NCI-H526 treated with DMSO at 0.1 percent for 48 hours (cell line): Measurements from ENCODE around the gene SLC7A6OS.

ENCODE experiments used
- DNase-seq: peaks from one replicate; lab custom pipeline; 2025; lab: John Stamatoyannopoulos, UW

SLC7A6OS gene

GRCh38 chr16:68344252-68344651, 33.5 kb upstream of the SLC7A6OS start:
- no peak for DNase-seq

GRCh38 chr16:68343137-68343536, 32.4 kb upstream of the SLC7A6OS start:
- no peak for DNase-seq

DNA sequence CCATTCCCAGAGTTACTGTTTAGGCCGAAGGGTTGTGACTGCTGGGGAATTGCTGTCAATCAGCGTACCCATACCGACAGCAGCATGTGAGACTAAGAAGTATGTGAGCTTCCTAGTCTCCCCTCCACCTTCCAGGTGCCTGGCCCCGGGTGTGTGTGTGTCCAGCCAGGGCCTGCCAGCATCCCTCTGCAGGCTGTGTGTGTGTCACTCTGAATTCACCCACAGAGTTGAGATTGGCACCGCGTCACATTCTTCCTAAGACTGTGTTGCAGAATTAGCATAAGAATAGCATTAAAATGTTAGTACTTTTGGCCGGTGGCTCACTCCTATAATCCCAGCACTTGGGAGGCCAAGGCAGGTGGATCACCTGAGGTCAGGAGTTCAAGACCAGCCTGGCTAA, 31.9 kb upstream of the SLC7A6OS start:
- DNase-seq: no peak

GRCh38 chr16:68339214-68339613, 28.5 kb upstream of the SLC7A6OS start:
- no peak for DNase-seq

DNA sequence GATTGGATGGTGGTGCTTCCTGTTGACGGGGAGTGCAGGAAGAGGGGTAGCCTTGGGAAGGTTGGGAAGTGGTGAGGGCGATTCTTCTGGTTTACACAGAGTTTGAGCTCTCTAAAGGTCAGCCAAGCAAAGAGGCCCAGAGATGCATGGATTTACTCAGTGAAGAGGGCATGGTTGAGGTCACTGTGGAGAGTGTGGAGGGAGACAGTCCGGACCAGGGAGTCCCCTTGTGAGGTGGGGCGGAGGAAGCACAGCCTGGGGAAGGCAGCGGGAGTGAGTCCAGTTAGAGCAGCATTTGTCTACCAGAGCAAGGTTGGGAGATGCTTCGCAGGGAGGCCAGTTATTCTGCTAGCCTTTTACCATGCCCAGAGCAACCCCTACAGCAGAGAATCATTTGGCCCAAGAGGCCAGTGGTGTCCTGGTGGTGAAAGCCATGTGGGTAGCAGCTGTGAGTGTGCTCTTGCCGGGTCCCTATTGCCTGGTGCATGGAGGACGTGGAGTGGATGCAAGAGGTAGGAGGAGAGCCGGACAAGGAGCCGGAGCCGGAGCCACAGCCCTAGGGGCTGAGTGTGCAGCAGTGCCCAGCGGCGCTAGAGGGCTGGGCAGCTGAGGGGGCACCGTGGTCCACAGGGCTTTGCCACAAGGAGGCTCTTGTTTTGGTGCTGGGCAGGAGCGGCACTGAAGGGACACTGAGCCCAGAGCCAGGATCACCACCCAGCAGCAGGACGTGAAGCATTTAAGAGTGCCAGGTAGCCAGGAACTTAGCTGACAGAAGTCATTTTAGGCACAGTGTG, 27.8 kb upstream of the SLC7A6OS start:
- no peak for DNase-seq

DNA sequence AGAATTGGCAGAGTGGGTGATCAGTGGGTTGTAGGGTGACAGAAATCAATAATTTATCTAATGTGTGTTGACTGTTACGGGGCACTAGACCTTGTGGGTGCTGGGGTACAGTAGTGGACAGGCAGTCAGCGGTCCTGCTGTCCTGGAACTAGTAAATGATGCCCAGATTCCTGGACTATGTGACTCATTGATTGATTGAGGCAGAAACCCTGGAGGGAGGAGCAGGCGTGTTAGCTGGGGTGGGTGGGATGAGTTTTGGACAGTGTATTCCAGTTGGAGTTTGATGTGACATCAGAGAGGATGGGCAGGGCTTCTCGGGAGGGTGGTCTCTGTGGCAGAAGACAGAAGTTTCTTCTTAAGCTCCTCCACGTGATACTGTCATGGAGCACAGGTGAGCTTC, 24.4 kb upstream of the SLC7A6OS start:
- DNase-seq: no peak

- DNase-seq: no peak
Observed at GRCh38 chr16:68332411-68333121, 21.8 kb upstream of the SLC7A6OS start.

DNA sequence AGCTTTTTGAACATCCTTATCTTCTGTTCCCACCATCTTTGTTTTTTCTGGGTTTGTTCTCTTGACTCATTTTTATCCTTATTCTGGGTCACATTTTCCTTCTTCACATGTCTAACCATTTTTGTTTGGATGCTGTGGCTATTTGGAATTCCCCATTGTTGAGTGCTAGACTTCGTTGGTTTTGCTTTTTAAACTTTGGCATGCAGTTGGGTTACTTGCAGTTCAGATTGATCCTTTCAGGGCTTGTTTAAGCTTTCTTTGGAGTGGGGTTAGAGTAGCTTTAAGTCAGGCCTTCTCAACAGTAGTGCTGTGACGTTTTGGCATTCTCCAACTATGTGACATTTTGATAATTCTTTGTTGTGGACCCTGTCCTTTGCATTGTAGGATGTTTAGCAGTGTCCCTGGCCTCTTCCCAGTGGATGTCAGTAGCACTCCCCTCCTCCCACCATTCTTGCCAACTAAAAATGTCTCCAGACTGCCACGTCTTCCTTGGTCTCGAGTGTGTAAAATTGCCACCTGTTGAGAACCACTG, 21.2 kb upstream of the SLC7A6OS start:
- no peak for DNase-seq

DNA sequence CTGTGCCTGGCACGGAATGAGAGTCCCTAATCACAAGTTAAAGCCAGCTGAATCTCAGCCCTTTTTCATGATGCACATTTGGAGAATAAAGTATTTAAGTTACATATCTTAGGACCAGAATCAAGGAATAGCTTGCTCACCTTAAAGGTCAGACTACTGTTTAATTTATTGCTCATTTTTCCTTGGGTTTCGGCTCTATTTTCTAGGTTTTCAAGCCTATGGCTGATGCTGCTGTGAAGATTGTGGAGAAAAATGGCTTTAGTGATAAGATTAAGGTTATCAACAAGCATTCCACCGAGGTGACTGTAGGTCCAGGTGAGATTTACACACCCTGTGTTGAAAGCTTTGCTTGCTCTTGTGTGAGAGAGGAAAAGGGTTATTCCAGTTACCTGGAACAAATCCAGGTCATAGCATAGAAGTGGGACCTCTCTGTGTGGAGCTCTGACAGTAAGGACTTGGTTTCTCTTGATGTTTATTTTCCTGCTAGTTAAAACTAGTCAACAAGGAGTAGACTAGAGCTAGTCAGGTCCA, 18.2 kb upstream of the SLC7A6OS start:
- no peak for DNase-seq

- DNase-seq: peak; percentile 9
Observed at GRCh38 chr16:68328151-68328859, 17.6 kb upstream of the SLC7A6OS start.

- no peak for DNase-seq
Observed at GRCh38 chr16:68324780-68325357, 14.1 kb upstream of the SLC7A6OS start.

- no peak for DNase-seq
Observed at GRCh38 chr16:68324336-68324735, 13.6 kb upstream of the SLC7A6OS start.

- DNase-seq: no peak
Observed at GRCh38 chr16:68319185-68319908, 8.6 kb upstream of the SLC7A6OS start.

GRCh38 chr16:68313116-68313515, 2.4 kb upstream of the SLC7A6OS start:
- no peak for DNase-seq

- DNase-seq: no peak
Observed at GRCh38 chr16:68310437-68310773, 341 bp downstream of the SLC7A6OS start.

- no peak for DNase-seq
Observed at GRCh38 chr16:68309799-68310198, 947 bp downstream of the SLC7A6OS start.

- DNase-seq: no peak
Observed at GRCh38 chr16:68306633-68307032, 4.1 kb downstream of the SLC7A6OS start.

DNA sequence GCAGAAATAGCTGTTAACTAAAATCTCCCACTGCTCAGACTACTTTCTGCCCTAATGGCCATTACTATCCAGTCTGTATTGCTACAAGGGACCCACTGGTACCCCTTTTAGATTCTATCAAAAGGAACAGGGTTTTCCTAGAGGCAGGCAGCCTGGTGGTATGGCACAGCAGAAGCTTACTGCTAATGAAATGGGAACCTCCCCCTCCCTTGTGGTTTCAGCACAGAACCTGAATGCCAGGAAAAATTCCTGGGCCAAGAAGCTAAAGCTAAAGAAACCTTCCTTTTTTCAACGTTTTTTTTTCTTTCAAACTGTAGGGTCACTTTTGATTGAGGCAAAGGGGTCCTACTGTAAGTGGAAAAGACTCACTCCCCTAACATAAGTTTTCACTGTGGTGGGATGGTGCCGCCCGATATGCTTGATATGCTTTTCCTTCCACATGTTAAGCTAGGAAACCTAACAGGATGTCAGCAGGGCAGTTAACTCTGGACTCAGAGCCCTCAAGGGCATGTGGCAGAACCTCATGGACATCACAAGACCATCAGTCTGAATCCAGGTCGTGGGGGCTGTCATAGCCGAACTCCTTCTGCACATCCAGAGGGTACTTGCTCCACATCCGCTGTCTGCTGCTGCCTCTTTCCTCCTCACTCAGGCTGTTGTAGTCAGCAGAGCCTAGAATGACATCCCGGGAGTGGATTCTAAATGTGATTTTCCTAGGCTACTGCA, 9.8 kb downstream of the SLC7A6OS start:
- no peak for DNase-seq

DNA sequence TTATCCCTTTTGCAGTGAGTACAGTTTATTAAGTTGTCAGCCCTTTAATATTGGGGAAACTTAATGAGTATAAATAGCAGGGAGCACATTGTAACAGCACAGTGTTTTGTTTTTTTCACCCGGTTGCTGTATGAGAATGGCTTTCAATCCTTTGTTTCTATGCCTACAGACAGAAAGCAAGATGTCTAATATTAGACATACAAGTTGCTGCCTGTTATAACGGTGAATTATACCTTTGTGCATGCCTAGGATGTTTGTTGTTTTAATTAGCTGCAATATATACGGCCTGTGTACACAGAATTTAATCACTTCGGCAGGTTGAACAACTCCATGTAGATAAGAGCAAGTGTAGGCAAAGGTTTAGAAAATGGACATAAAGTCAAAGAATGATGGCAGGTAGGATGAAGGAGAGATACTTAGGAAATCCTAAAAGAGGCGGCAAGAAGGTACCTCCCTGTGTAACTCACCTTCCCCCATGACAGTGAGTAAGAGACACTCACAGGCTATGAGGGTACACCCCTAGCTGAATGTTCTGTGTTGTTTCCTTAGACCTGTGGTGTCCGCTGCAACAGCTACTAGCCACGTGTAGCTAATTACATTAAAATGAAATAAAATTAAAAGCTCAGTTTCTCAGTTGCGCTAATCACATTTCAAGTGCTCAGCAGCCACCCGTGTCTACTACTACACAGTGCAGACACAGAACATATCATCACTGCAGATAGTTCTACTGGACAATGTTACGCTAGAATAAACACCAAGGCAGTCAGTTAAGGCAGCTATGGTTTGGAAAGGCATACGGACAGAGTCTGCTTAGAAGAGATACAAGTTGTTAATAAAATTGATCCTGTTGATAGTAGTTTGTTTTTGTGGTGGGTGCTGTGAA, 10.9 kb downstream of the SLC7A6OS start:
- DNase-seq: no peak
